ENCODE data around the gene EFNA5.

GRCh38 chr5:107571621-107572536, 98.9 kb downstream of the EFNA5 start:
- TF ChIP-seq CSDC2 (CRISPR knock-in tag; IDR thresholded peaks at IDR 0.05) (no peak), ESRRG (CRISPR knock-in tag; IDR thresholded peaks at IDR 0.05) (no peak), RARB (CRISPR knock-in tag; IDR thresholded peaks at IDR 0.05) (no peak), ZNF70 (CRISPR knock-in tag; IDR thresholded peaks at IDR 0.05) (no peak), TCF4 (CRISPR knock-in tag; IDR thresholded peaks at IDR 0.05; ENCODE audit: borderline replicate concordance) (no peak)
